Right lobe of liver (tissue), 6 donors: ENCODE data around the gene TMEM53. TPM values are rescaled to one million over a fixed set of nuclear protein-coding genes. Genes with fewer than 3 reads are reported as not detected.

Source experiments
- ATAC-seq, 4 donors: fragments of 200-7000 bp; cut with Tn5 transposase; one replicate each; pipeline ENCODE4 v1.9.1; 2020; ENCODE audit warnings: mild to moderate bottlenecking in 4 of 4, moderate library complexity in 4 of 4
- DNase-seq, 3 donors: peaks; one replicate each; pipeline ENCODE4 v3.0.0-alpha.2; 2020
- H3K27ac ChIP-seq, 3 donors: fragments of 200-600 bp; one replicate each; pipeline ENCODE4 v1.8.0; 2022
- H3K27me3 ChIP-seq, 2 donors: fragments of 200-600 bp; one replicate each; pipeline ENCODE4 v1.8.0; 2022
- H3K36me3 ChIP-seq, 4 donors: fragments of 200-600 bp; sonication (generic) in 1 of 4; one replicate each; pipeline versions ENCODE4 v1.5.1 to v1.8.0; 2017 to 2022; ENCODE audit warnings: control low read depth in 1 of 4
- H3K4me1 ChIP-seq, 4 donors: fragments of 200-600 bp; sonication (generic) in 1 of 4; one replicate each; pipeline versions ENCODE4 v1.5.1 to v1.8.0; 2017 to 2022; ENCODE audit warnings: control low read depth in 1 of 4
- H3K4me3 ChIP-seq, 3 donors: fragments of 200-600 bp; one replicate each; pipeline ENCODE4 v1.8.0; 2022
- H3K9me3 ChIP-seq, 4 donors: fragments of 200-600 bp; sonication (generic) in 1 of 4; one replicate each; pipeline versions ENCODE4 v1.5.1 to v1.8.0; 2017 to 2022; ENCODE audit warnings: control low read depth in 1 of 4
- CTCF ChIP-seq, 4 donors: fragments of 200-600 bp in 3 of 4; fragments of 450-650 bp in 1 of 4; IDR thresholded peaks; one replicate each; pipeline versions ENCODE4 v1.5.1 to v1.8.0; 2016 to 2022; ENCODE audit warnings: antibody characterized with exemption in 4 of 4, mild to moderate bottlenecking in 2 of 4
- POLR2A ChIP-seq: fragments of 450-650 bp; IDR thresholded peaks from one replicate; pipeline ENCODE4 v1.6.1; 2017; ENCODE audit warnings: antibody characterized with exemption, mild to moderate bottlenecking
- WGBS: methylation state at CpG from one replicate; pipeline ENCODE4 v1.1.6; 2018; ENCODE audit warnings: low coverage, low lambda C conversion rate; ENCODE audit not compliant: insufficient coverage; ENCODE audit errors: missing lambda C conversion rate; 5-methylcytosine and 5-hydroxymethylcytosine counted together
- intact Hi-C, 2 donors: fragments of 100-400 bp; cut with DNase I; formaldehyde crosslinking; loops; one replicate each; pipeline versions ENCODE4 v1.11.2 to v1.14.1; 2022
- total RNA-seq, 6 experiments: library from RNA; depleted of rRNA in 2 of 6; stranded (reverse); fragments of >200 nt in 2 of 6; fragmentation: NEBNext Ultra II Directional in 3 of 6; extraction: Animal tissue kit (Norgen Biotek cat#: 25700) in 3 of 6; gene quantifications; one replicate each; pipeline versions ENCODE4 v1.1.0 to v1.2.4, GENCODE V29; 2016 to 2023
- donor health status: DM: no; HTN: yes; CAD: no.
- donor health status: DM: no; HTN: no; CAD: no.
- donor health status: DM: no; HTN: no; CAD: no.
- donor health status: DM: no; HTN: yes; CAD: no.
- donor health status: DM: no; HTN: yes; CAD: no.

Gene TMEM53
- total RNA-seq, 6 experiments from 2014 or later: 15.8 to 31.0 (median 24.5) TPM

- H3K36me3 ChIP-seq: peaks cover 0 to 38% (median 18%) of the 10 kb centered on the region in 4 donors
- TF ChIP-seq CTCF (IDR thresholded peaks at IDR 0.05): no peak
- no peak for TF ChIP-seq POLR2A
- 73% methylated on average over 5 of the region's 13 CpGs for WGBS
- H3K9me3 ChIP-seq: no peaks in the 10 kb centered on the region
- DNase-seq (peak in 1 of 3 donors; percentile 40), ATAC-seq (no peak)
- H3K4me3 ChIP-seq: no peak overlapping the region
- no peaks in the 10 kb centered on the region for H3K27me3 ChIP-seq
- H3K27ac ChIP-seq: no peak overlapping the region
- intact Hi-C loops: loop anchor here (5.0 kb wide), 1 partner anchor 37 kb away; no protein-coding TSS in a partner anchor
- H3K4me1 ChIP-seq: peaks cover 0 to 15% (median 6%) of the 10 kb centered on the region in 4 donors
Observed at GRCh38 chr1:44649788-44650158, 24.5 kb downstream of the TMEM53 start.

GRCh38 chr1:44648529-44649250 lies 25.6 kb downstream of the TMEM53 start:
- Histone ChIP-seq H3K4me1 (peaks cover 0 to 24% (median 12%) of the 10 kb centered on the region in 4 donors), H3K9me3 (no peaks in the 10 kb centered on the region), H3K4me3 (no peak overlapping the region), H3K27ac (no peak overlapping the region), H3K36me3 (peaks cover 0 to 38% (median 15%) of the 10 kb centered on the region in 4 donors), H3K27me3 (no peaks in the 10 kb centered on the region)
- TF ChIP-seq CTCF (IDR thresholded peaks at IDR 0.05) (no peak), POLR2A (no peak)
- WGBS: 88% methylated on average over 11 of the region's 13 CpGs
- ATAC-seq (no peak), DNase-seq (peak in 1 of 3 donors; percentile 17)
- intact Hi-C loops: no loop called here

- H3K27ac ChIP-seq: no peak overlapping the region
- 50% methylated on average over 1 of the region's 2 CpGs for WGBS
- no peak for TF ChIP-seq POLR2A
- TF ChIP-seq CTCF (IDR thresholded peaks at IDR 0.05): no peak
- no peak overlapping the region for H3K4me3 ChIP-seq
- no peaks in the 10 kb centered on the region for H3K9me3 ChIP-seq
- peaks cover 0 to 29% (median 14%) of the 10 kb centered on the region in 4 donors for H3K4me1 ChIP-seq
- ATAC-seq (no peak), DNase-seq (no peak)
- H3K27me3 ChIP-seq: no peaks in the 10 kb centered on the region
- peaks cover 0 to 40% (median 14%) of the 10 kb centered on the region in 4 donors for H3K36me3 ChIP-seq
- intact Hi-C loops: no loop called here
Observed at GRCh38 chr1:44647896-44648295, 26.4 kb downstream of the TMEM53 start.

- H3K4me1 ChIP-seq: peaks cover 0 to 31% (median 14%) of the 10 kb centered on the region in 4 donors
Observed at GRCh38 chr1:44646261-44647110, 27.8 kb downstream of the TMEM53 start.

More at GRCh38 chr1:44646261-44647110, 27.8 kb downstream of the TMEM53 start:
- TF ChIP-seq POLR2A (no peak), CTCF (IDR thresholded peaks at IDR 0.05) (no peak)
- Histone ChIP-seq H3K9me3 (no peaks in the 10 kb centered on the region), H3K36me3 (peaks cover 0 to 53% (median 14%) of the 10 kb centered on the region in 4 donors), H3K27me3 (no peaks in the 10 kb centered on the region), H3K4me3 (no peak overlapping the region), H3K27ac (peak overlapping the region; percentile 26 to 79 (median 70))
- intact Hi-C loops: no loop called here
- WGBS: 81% methylated on average over 20 of the region's 28 CpGs
- no peak for DNase-seq
- no peak for ATAC-seq
